ENCODE data around the gene CHRNB4. TPM values are rescaled to one million over a fixed set of nuclear protein-coding genes. Genes with fewer than 3 reads are reported as not detected.

CHRNB4 gene
- total RNA-seq, 2 donors from 2014 or later, result 0.22 to 0.70 TPM

DNA sequence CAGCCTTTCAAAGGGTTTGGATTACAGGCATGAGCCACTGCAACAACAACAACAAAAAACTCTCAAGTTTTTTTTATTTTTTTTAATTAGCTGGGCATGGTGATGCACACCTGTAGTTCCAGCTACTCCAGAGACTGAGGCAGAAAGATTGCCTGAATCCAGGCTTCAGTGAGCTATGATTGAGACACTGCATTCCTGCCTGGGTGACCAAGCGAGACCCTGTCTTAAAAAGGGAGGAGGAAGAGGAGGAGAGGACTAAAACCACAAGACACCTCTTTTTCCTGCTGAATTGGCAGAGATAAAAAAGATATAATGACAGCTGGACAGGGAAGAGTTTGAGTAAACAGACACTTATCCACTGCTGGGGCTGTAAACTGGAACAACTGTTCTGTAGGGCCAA, 22.7 kb upstream of the CHRNB4 start:
- peaks cover 14% of the 10 kb centered on the region for H3K27me3 Mint-ChIP-seq (ENCODE audit: insufficient read depth)
- Histone ChIP-seq H3K9me3 (ENCODE audit: control insufficient read depth, low read length) (no peaks in the 10 kb centered on the region), H3K9ac (ENCODE audit: extremely low read depth, low read length, poor library complexity, severe bottlenecking) (no peak overlapping the region), H3K36me3 (ENCODE audit: control insufficient read depth, insufficient read depth, low read length) (no peaks in the 10 kb centered on the region), H3K27me3 (ENCODE audit: control insufficient read depth, insufficient read depth, low read length, poor library complexity, severe bottlenecking) (no peaks in the 10 kb centered on the region), H3K4me1 (ENCODE audit: control insufficient read depth, insufficient read depth, low read length) (no peaks in the 10 kb centered on the region), H3K4me3 (ENCODE audit: low read length) (no peak overlapping the region), H3K27ac (ENCODE audit: low read depth, low read length) (no peak overlapping the region)
- no peak overlapping the region for H3K4me3 Mint-ChIP-seq
- no peaks in the 10 kb centered on the region for H3K4me1 Mint-ChIP-seq
- no peak for DNase-seq
- TF ChIP-seq, protein P1, sequence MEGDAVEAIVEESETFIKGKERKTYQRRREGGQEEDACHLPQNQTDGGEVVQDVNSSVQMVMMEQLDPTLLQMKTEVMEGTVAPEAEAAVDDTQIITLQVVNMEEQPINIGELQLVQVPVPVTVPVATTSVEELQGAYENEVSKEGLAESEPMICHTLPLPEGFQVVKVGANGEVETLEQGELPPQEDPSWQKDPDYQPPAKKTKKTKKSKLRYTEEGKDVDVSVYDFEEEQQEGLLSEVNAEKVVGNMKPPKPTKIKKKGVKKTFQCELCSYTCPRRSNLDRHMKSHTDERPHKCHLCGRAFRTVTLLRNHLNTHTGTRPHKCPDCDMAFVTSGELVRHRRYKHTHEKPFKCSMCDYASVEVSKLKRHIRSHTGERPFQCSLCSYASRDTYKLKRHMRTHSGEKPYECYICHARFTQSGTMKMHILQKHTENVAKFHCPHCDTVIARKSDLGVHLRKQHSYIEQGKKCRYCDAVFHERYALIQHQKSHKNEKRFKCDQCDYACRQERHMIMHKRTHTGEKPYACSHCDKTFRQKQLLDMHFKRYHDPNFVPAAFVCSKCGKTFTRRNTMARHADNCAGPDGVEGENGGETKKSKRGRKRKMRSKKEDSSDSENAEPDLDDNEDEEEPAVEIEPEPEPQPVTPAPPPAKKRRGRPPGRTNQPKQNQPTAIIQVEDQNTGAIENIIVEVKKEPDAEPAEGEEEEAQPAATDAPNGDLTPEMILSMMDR (conservative IDR thresholded peaks at IDR 0.05), result no peak
- WGBS, 2 experiments (ENCODE audit: insufficient coverage in 1 of 2, insufficient read length in 1 of 2), result 91 to 100% methylated on average over 1 of the region's 1 CpG
- no peaks in the 10 kb centered on the region for H3K36me3 Mint-ChIP-seq (ENCODE audit: low read depth)
- H3K27ac Mint-ChIP-seq, result no peak overlapping the region
- no peaks in the 10 kb centered on the region for H3K9me3 Mint-ChIP-seq

DNA sequence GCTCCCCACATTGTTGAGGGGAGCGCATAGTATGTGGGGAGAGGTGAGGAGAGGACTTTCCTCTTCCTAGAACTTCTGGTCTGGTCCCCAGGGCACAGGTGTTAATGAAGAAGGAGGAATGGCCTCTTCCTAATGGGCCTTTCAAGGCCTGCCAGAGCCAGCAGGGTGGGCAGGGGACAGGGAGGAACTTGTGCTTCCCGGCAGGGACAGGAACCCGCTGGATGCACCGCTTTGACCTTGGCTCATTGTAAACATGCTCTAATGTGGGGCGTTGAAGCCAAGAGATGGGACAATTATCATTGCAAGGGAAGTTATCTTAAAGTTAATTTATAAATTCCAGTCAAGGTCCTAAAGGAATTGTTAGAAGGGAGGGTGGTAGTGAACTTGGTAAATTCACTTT, 21.0 kb upstream of the CHRNB4 start:
- Histone ChIP-seq H3K27ac (ENCODE audit: low read depth, low read length) (no peak overlapping the region), H3K4me1 (ENCODE audit: control insufficient read depth, insufficient read depth, low read length) (no peaks in the 10 kb centered on the region), H3K36me3 (ENCODE audit: control insufficient read depth, insufficient read depth, low read length) (no peaks in the 10 kb centered on the region), H3K4me3 (ENCODE audit: low read length) (no peak overlapping the region), H3K9me3 (ENCODE audit: control insufficient read depth, low read length) (no peaks in the 10 kb centered on the region), H3K9ac (ENCODE audit: extremely low read depth, low read length, poor library complexity, severe bottlenecking) (no peak overlapping the region), H3K27me3 (ENCODE audit: control insufficient read depth, insufficient read depth, low read length, poor library complexity, severe bottlenecking) (no peaks in the 10 kb centered on the region)
- H3K9me3 Mint-ChIP-seq, result no peaks in the 10 kb centered on the region
- peaks cover 3% of the 10 kb centered on the region for H3K27me3 Mint-ChIP-seq (ENCODE audit: insufficient read depth)
- 88 to 89% methylated on average over 4 to 5 of the region's 5 CpGs for WGBS, 2 experiments (ENCODE audit: insufficient coverage in 1 of 2, insufficient read length in 1 of 2)
- no peak for DNase-seq
- H3K4me1 Mint-ChIP-seq, result no peaks in the 10 kb centered on the region
- H3K4me3 Mint-ChIP-seq, result no peak overlapping the region
- no peak overlapping the region for H3K27ac Mint-ChIP-seq
- no peaks in the 10 kb centered on the region for H3K36me3 Mint-ChIP-seq (ENCODE audit: low read depth)
- TF ChIP-seq, protein P1 (conservative IDR thresholded peaks at IDR 0.05), result no peak

DNA sequence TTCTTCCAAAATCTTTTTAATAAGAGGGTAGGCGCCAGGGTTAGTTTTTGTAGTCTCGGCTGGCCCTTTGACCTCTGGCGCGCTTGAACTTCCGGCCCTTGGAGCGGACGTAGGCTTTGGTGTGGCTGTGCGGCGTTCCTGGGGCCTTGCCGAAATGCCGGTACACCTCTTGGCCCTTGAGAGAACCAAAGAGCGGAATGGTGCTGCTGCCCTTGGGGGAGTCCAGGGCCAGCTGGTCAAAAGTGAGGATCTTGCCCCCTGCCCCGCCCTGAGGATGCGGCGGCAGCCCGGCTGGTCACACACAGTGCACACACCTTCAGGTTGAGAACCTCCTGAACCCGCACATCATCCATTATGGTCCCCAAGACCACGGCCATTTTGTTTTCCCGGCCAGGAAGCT, 20.0 kb upstream of the CHRNB4 start:
- no peaks in the 10 kb centered on the region for H3K9me3 Mint-ChIP-seq
- H3K36me3 ChIP-seq (ENCODE audit: control insufficient read depth, insufficient read depth, low read length), result no peaks in the 10 kb centered on the region
- H3K27me3 ChIP-seq (ENCODE audit: control insufficient read depth, insufficient read depth, low read length, poor library complexity, severe bottlenecking), result no peaks in the 10 kb centered on the region
- H3K9me3 ChIP-seq (ENCODE audit: control insufficient read depth, low read length), result no peaks in the 10 kb centered on the region
- H3K9ac ChIP-seq (ENCODE audit: extremely low read depth, low read length, poor library complexity, severe bottlenecking), result no peak overlapping the region
- peaks cover 3% of the 10 kb centered on the region for H3K27me3 Mint-ChIP-seq (ENCODE audit: insufficient read depth)
- no peaks in the 10 kb centered on the region for H3K36me3 Mint-ChIP-seq (ENCODE audit: low read depth)
- no peak overlapping the region for H3K27ac Mint-ChIP-seq
- H3K4me3 Mint-ChIP-seq, result no peak overlapping the region
- H3K4me1 ChIP-seq (ENCODE audit: control insufficient read depth, insufficient read depth, low read length), result no peaks in the 10 kb centered on the region
- no peak overlapping the region for H3K27ac ChIP-seq (ENCODE audit: low read depth, low read length)
- TF ChIP-seq, protein P1 (conservative IDR thresholded peaks at IDR 0.05), result no peak
- DNase-seq, result no peak
- no peak overlapping the region for H3K4me3 ChIP-seq (ENCODE audit: low read length)
- H3K4me1 Mint-ChIP-seq, result no peaks in the 10 kb centered on the region
- 95 to 100% methylated on average over 10 to 19 of the region's 19 CpGs for WGBS, 2 experiments (ENCODE audit: insufficient coverage in 1 of 2, insufficient read length in 1 of 2)

Measured in endodermal cell (in vitro differentiated cells).